Measurements from ENCODE around the gene SORBS2. TPM values are rescaled to one million over a fixed set of nuclear protein-coding genes. Genes with fewer than 3 reads are reported as not detected.

SORBS2 gene
- total RNA-seq, 2 experiments from 2014 or later: not detected

DNA sequence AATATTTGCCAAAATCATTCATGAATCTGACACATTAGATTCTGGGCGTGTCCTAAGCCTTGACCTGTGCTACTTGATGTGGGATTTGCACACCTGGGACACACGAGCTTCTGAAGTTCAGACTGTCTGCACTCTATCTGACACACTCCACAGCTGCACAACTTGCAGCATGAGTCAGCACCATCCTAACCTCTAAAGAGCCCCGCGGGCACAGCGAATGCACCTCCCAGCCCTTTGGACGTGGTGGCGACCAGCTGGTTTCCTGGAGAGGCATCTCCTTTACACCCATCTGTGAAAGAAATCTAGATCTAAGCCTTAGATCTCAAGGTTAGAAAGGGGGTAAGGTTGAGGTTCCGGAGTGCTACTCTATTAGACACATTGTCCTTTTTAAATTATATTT is 69.2 kb downstream of the SORBS2 start:
- H3K4me1 Mint-ChIP-seq: no peaks in the 10 kb centered on the region
- H3K27ac Mint-ChIP-seq: no peak overlapping the region
- POLR2A ChIA-PET: no interaction called here
- no peaks in the 10 kb centered on the region for H3K9me3 Mint-ChIP-seq
- DNase-seq: no peak
- no peaks in the 10 kb centered on the region for H3K36me3 Mint-ChIP-seq (ENCODE audit: low read depth)
- CTCF ChIA-PET: no interaction called here
- no peaks in the 10 kb centered on the region for H3K27me3 Mint-ChIP-seq
- H3K4me3 Mint-ChIP-seq: no peak overlapping the region

DNA sequence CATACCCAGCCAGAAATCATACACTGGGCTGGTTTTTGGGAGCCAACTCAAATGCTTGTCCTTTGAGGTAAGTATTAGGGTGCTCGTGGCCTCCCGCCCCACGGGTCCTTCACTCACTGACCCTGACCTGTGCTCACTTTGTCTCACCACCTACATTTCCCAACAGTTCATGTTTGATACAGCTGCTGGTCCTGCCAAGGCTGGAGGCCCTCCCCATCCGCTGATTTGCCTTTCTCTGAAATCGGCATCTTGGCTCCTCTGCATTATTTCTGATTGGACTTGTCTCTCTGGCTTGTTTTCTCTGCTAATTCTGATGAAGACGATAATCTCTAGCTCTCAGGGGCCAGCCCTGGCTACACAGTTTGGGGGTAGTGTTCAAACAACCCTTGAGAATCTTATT is 70.2 kb downstream of the SORBS2 start:
- Mint-ChIP-seq H3K27ac (no peak overlapping the region), H3K36me3 (ENCODE audit: low read depth) (no peaks in the 10 kb centered on the region), H3K9me3 (no peaks in the 10 kb centered on the region), H3K4me1 (no peaks in the 10 kb centered on the region), H3K4me3 (no peak overlapping the region), H3K27me3 (no peaks in the 10 kb centered on the region)
- POLR2A ChIA-PET: no interaction called here
- CTCF ChIA-PET: no interaction called here
- no peak for DNase-seq

DNA sequence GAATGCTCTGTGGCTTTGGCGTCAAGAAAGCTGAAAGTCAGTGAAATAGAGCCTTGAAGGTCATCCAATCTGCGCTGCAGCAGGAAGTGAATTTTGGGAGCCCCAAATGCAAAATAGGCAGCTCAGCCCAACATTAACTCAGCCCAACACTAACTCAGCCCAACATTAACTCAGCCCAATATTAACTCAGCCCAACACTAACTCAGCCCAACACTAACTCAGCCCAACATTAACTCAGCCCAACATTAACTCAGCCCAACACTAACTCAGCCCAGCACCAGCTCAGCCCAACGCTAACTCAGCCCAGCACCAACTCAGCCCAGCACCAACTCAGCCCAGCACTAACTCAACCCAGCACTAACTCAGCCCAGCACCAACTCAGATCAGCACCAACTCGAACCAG is 71.5 kb downstream of the SORBS2 start:
- no peaks in the 10 kb centered on the region for H3K4me1 Mint-ChIP-seq
- H3K4me3 Mint-ChIP-seq: no peak overlapping the region
- H3K9me3 Mint-ChIP-seq: no peaks in the 10 kb centered on the region
- H3K27ac Mint-ChIP-seq: no peak overlapping the region
- no peaks in the 10 kb centered on the region for H3K36me3 Mint-ChIP-seq (ENCODE audit: low read depth)
- no peak for DNase-seq
- ChIA-PET CTCF (interaction anchor here (0.6 kb wide), 1 partner anchor 425 kb away, joined by 3 read pairs; no protein-coding TSS in a partner anchor), POLR2A (no interaction called here)
- no peaks in the 10 kb centered on the region for H3K27me3 Mint-ChIP-seq

- DNase-seq: no peak
- no peaks in the 10 kb centered on the region for H3K4me1 Mint-ChIP-seq
- peaks cover 2% of the 10 kb centered on the region for H3K27me3 Mint-ChIP-seq
- ChIA-PET CTCF (no interaction called here), POLR2A (no interaction called here)
- no peak overlapping the region for H3K4me3 Mint-ChIP-seq
- no peak overlapping the region for H3K27ac Mint-ChIP-seq
- no peaks in the 10 kb centered on the region for H3K36me3 Mint-ChIP-seq (ENCODE audit: low read depth)
- no peaks in the 10 kb centered on the region for H3K9me3 Mint-ChIP-seq
These were observed 73.2 kb downstream of the SORBS2 start for GRCh38 chr4:185738820-185739219.

GRCh38 chr4:185738038-185738552 is 73.9 kb downstream of the SORBS2 start:
- Mint-ChIP-seq H3K27ac (no peak overlapping the region), H3K27me3 (peaks cover 3% of the 10 kb centered on the region), H3K36me3 (ENCODE audit: low read depth) (no peaks in the 10 kb centered on the region), H3K4me1 (no peaks in the 10 kb centered on the region), H3K9me3 (no peaks in the 10 kb centered on the region), H3K4me3 (no peak overlapping the region)
- ChIA-PET POLR2A (no interaction called here), CTCF (no interaction called here)
- no peak for DNase-seq

GRCh38 chr4:185737489-185738037 is 74.4 kb downstream of the SORBS2 start:
- H3K4me1 Mint-ChIP-seq: no peaks in the 10 kb centered on the region
- CTCF ChIA-PET: no interaction called here
- H3K36me3 Mint-ChIP-seq (ENCODE audit: low read depth): no peaks in the 10 kb centered on the region
- no peaks in the 10 kb centered on the region for H3K9me3 Mint-ChIP-seq
- H3K4me3 Mint-ChIP-seq: no peak overlapping the region
- H3K27ac Mint-ChIP-seq: no peak overlapping the region
- no peak for DNase-seq
- POLR2A ChIA-PET: no interaction called here
- H3K27me3 Mint-ChIP-seq: peaks cover 6% of the 10 kb centered on the region

- H3K27me3 Mint-ChIP-seq: peaks cover 8% of the 10 kb centered on the region
- no peaks in the 10 kb centered on the region for H3K9me3 Mint-ChIP-seq
- no peaks in the 10 kb centered on the region for H3K4me1 Mint-ChIP-seq
- ChIA-PET CTCF (no interaction called here), POLR2A (no interaction called here)
- H3K36me3 Mint-ChIP-seq (ENCODE audit: low read depth): no peaks in the 10 kb centered on the region
- DNase-seq: no peak
- no peak overlapping the region for H3K27ac Mint-ChIP-seq
- no peak overlapping the region for H3K4me3 Mint-ChIP-seq
These were observed 75.1 kb downstream of the SORBS2 start for GRCh38 chr4:185736882-185737281.

DNA sequence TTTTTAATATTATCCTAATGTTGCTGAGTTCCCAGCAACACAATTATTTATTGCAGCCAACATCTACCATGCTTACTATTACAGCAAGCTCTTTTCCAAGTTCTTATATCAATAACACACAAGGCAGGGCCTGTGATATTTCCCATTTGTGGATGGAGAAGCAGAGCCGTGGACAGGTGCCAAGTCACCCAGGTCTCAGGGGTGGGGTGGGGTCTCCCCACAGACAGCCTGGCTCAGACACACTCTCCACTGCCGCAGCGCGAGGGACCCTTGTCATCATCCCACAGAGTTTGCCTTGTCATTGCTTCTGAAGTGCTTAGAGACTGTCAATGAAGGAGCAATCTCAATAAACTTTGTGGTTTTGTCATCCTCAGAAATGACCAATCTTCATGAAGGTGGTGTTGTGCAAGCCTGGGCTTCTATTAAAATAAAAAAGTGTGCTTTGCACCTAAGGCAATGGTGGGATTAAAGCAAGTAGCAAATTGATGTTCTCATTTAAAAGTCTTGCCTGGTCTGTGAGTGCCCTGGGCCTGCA is 76.1 kb downstream of the SORBS2 start:
- H3K4me3 Mint-ChIP-seq: no peak overlapping the region
- H3K36me3 Mint-ChIP-seq (ENCODE audit: low read depth): no peaks in the 10 kb centered on the region
- H3K9me3 Mint-ChIP-seq: no peaks in the 10 kb centered on the region
- no peak overlapping the region for H3K27ac Mint-ChIP-seq
- H3K27me3 Mint-ChIP-seq: peaks cover 9% of the 10 kb centered on the region
- CTCF ChIA-PET: no interaction called here
- POLR2A ChIA-PET: no interaction called here
- DNase-seq: no peak
- H3K4me1 Mint-ChIP-seq: no peaks in the 10 kb centered on the region

GRCh38 chr4:185734930-185735329 is 77.1 kb downstream of the SORBS2 start:
- Mint-ChIP-seq H3K4me3 (no peak overlapping the region), H3K36me3 (ENCODE audit: low read depth) (no peaks in the 10 kb centered on the region), H3K27ac (no peak overlapping the region), H3K27me3 (peaks cover 9% of the 10 kb centered on the region), H3K9me3 (no peaks in the 10 kb centered on the region), H3K4me1 (no peaks in the 10 kb centered on the region)
- ChIA-PET CTCF (no interaction called here), POLR2A (no interaction called here)
- no peak for DNase-seq

DNA sequence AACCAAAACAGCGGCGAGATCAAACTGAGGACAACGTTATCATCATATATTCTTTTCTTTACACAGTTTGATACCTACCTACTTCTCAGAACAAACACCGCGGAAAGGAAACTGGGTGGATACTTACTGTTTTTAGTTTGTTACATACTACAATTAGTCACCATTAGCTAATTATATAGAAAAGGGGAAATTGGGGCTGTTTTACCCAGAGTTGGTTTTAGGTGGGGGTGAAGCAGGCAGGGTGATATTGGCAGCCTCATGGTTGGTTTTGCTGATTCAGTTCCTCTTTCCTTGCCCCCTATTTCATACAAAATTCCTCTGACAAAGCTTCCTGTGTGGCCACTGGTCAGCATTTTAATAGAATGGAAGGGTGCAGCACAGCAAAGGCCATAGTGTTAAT is 77.8 kb downstream of the SORBS2 start:
- POLR2A ChIA-PET: interaction anchor here (0.7 kb wide), 1 partner anchor 302 kb away, joined by 3 read pairs; no protein-coding TSS in a partner anchor
- CTCF ChIA-PET: no interaction called here
- peaks cover 12% of the 10 kb centered on the region for H3K27me3 Mint-ChIP-seq
- no peaks in the 10 kb centered on the region for H3K4me1 Mint-ChIP-seq
- no peak overlapping the region for H3K4me3 Mint-ChIP-seq
- H3K27ac Mint-ChIP-seq: peak overlapping the region; percentile 5
- no peaks in the 10 kb centered on the region for H3K36me3 Mint-ChIP-seq (ENCODE audit: low read depth)
- no peak for DNase-seq
- no peaks in the 10 kb centered on the region for H3K9me3 Mint-ChIP-seq

- no peak for DNase-seq
- Mint-ChIP-seq H3K4me3 (no peak overlapping the region), H3K36me3 (ENCODE audit: low read depth) (no peaks in the 10 kb centered on the region), H3K27ac (no peak overlapping the region), H3K27me3 (peaks cover 18% of the 10 kb centered on the region), H3K9me3 (no peaks in the 10 kb centered on the region), H3K4me1 (no peaks in the 10 kb centered on the region)
- CTCF ChIA-PET: interaction anchor here (0.7 kb wide), 1 partner anchor 773 kb away, joined by 6 read pairs; no protein-coding TSS in a partner anchor
- POLR2A ChIA-PET: no interaction called here
These were observed 81.0 kb downstream of the SORBS2 start for GRCh38 chr4:185730849-185731608.

GRCh38 chr4:185730387-185730786 is 81.6 kb downstream of the SORBS2 start:
- DNase-seq: no peak
- H3K36me3 Mint-ChIP-seq (ENCODE audit: low read depth): no peaks in the 10 kb centered on the region
- H3K4me1 Mint-ChIP-seq: no peaks in the 10 kb centered on the region
- POLR2A ChIA-PET: no interaction called here
- CTCF ChIA-PET: interaction anchor here (0.7 kb wide), 1 partner anchor 774 kb away, joined by 6 read pairs; no protein-coding TSS in a partner anchor
- H3K9me3 Mint-ChIP-seq: no peaks in the 10 kb centered on the region
- H3K27ac Mint-ChIP-seq: no peak overlapping the region
- H3K4me3 Mint-ChIP-seq: no peak overlapping the region
- peaks cover 18% of the 10 kb centered on the region for H3K27me3 Mint-ChIP-seq

- H3K4me1 Mint-ChIP-seq: no peaks in the 10 kb centered on the region
- no peaks in the 10 kb centered on the region for H3K36me3 Mint-ChIP-seq (ENCODE audit: low read depth)
- ChIA-PET CTCF (no interaction called here), POLR2A (no interaction called here)
- H3K4me3 Mint-ChIP-seq: no peak overlapping the region
- DNase-seq: no peak
- H3K27me3 Mint-ChIP-seq: peaks cover 21% of the 10 kb centered on the region
- no peaks in the 10 kb centered on the region for H3K9me3 Mint-ChIP-seq
- H3K27ac Mint-ChIP-seq: no peak overlapping the region
These were observed 82.6 kb downstream of the SORBS2 start for GRCh38 chr4:185729391-185729804.

Measured in activated CD4-positive, alpha-beta T cell treated with anti-CD3 and anti-CD28 coated beads, Interleukin-2, amount 10 ng/mL, durations not matched to agents 7 days and 5 days (primary cell).